Esophagus squamous epithelium (tissue), 4 donors: ENCODE measurements around the gene DEFB114.

Experiments
- CTCF ChIP-seq, 6 experiments: fragments of 450-650 bp in 4 of 6; fragments of 200-600 bp in 2 of 6; sonication (generic) in 2 of 6; IDR thresholded peaks; one replicate each; pipeline ENCODE4 v1.5.1; 2016 to 2019; ENCODE audit warnings: antibody characterized with exemption in 6 of 6, mild to moderate bottlenecking in 4 of 6, moderate library complexity in 4 of 6
- POLR2A ChIP-seq, 4 donors: fragments of 450-650 bp; IDR thresholded peaks; one replicate each; pipeline ENCODE4 v1.6.1; 2017; ENCODE audit warnings: antibody characterized with exemption in 4 of 4, mild to moderate bottlenecking in 4 of 4, moderate library complexity in 3 of 4

GRCh38 chr6:49978332-49979226 lies 14.6 kb upstream of the DEFB114 start:
- TF ChIP-seq CTCF (IDR thresholded peaks at IDR 0.05) (no peak), POLR2A (IDR thresholded peaks at IDR 0.05) (no peak)
